SK-N-SH (cell line): ENCODE data around the gene ETV3L. TPM values are rescaled to one million over a fixed set of nuclear protein-coding genes. Genes with fewer than 3 reads are reported as not detected.

Experiments used
- CTCF ChIA-PET: fragments of 300-600, 350-600 bp; formaldehyde crosslinking; extraction: SDS; loops from one replicate; lab custom pipeline; 2021; lab: Yijun Ruan, JAX
- POLR2A ChIA-PET: fragments of 350-600 bp; sonication (Branson Sonifier 250); formaldehyde crosslinking; extraction: SDS; loops from one replicate; lab custom pipeline; 2020; ENCODE audit warnings: antibody characterized with exemption, inconsistent platforms; lab: Yijun Ruan, JAX
- DNase-seq: peaks from one replicate; pipeline ENCODE4 v3.0.0; 2012
- H2AFZ ChIP-seq: fragments of 200-600 bp; sonication (generic); 2 replicates; pipeline ENCODE4 v1.8.1; 2016; ENCODE audit warnings: antibody characterized with exemption, mild to moderate bottlenecking, low read depth
- H3F3A ChIP-seq: fragments of 200-600 bp; sonication (generic); replicated peaks from 2 replicates; pipeline ENCODE3; 2016; ENCODE audit warnings: antibody characterized with exemption, mild to moderate bottlenecking; ENCODE audit not compliant: insufficient read depth
- H3K27ac ChIP-seq, 2 experiments: fragments of 200-500 bp in 1 of 2; fragments of 200-600 bp in 1 of 2; sonication (Bioruptor generic) in 1 of 2; sonication (generic), shearing (Covaris generic) in 1 of 2; 2 replicates each; pipeline versions ENCODE4 v1.5.1 to v1.6.1; 2014 to 2016; ENCODE audit warnings: low read depth in 2 of 2, inconsistent platforms in 1 of 2, low read length in 1 of 2, mild to moderate bottlenecking in 1 of 2, mixed read lengths in 1 of 2
- H3K27me3 ChIP-seq: fragments of 200-600 bp; sonication (generic), shearing (Covaris generic); 2 replicates; pipeline ENCODE4 v1.6.1; 2016; ENCODE audit warnings: mixed run types; ENCODE audit not compliant: insufficient read depth
- H3K36me3 ChIP-seq, 2 experiments: fragments of 200-500 bp in 1 of 2; fragments of 200-600 bp in 1 of 2; sonication (Bioruptor generic) in 1 of 2; sonication (generic) in 1 of 2; replicated peaks in 1 of 2; 2 replicates each; pipeline versions ENCODE3 to v1.5.1; 2014 to 2016; ENCODE audit warnings: low read length in 1 of 2, mild to moderate bottlenecking in 1 of 2; ENCODE audit not compliant: insufficient read depth in 2 of 2, control insufficient read depth in 1 of 2
- H3K4me1 ChIP-seq, 2 experiments: fragments of 200-500 bp in 1 of 2; fragments of 200-600 bp in 1 of 2; sonication (Bioruptor generic) in 1 of 2; sonication (generic), shearing (Covaris generic) in 1 of 2; 2 replicates each; pipeline versions ENCODE4 v1.5.1 to v1.6.1; 2014 to 2016; ENCODE audit warnings: low read depth in 1 of 2, low read length in 1 of 2, mixed run types in 1 of 2; ENCODE audit not compliant: insufficient read depth in 2 of 2, control insufficient read depth in 1 of 2
- H3K4me2 ChIP-seq: fragments of 200-600 bp; sonication (generic), shearing (Covaris generic); 2 replicates; pipeline ENCODE4 v1.6.1; 2017; ENCODE audit warnings: mixed run types
- H3K4me3 ChIP-seq, 2 experiments: fragments of 200-500 bp in 1 of 2; fragments of 200-600 bp in 1 of 2; sonication (Bioruptor generic) in 1 of 2; sonication (generic), shearing (Covaris generic) in 1 of 2; 2 replicates each; pipeline versions ENCODE4 v1.5.1 to v1.8.1; 2014 to 2016; ENCODE audit warnings: low read depth in 2 of 2, inconsistent platforms in 1 of 2, low read length in 1 of 2, mild to moderate bottlenecking in 1 of 2, mixed read lengths in 1 of 2, moderate library complexity in 1 of 2
- H3K79me2 ChIP-seq: fragments of 200-600 bp; sonication (generic); 2 replicates; pipeline ENCODE4 v1.8.1; 2017; ENCODE audit warnings: mild to moderate bottlenecking; ENCODE audit not compliant: insufficient read depth
- H3K9ac ChIP-seq: fragments of 200-600 bp; sonication (generic); 2 replicates; pipeline ENCODE4 v1.6.1; 2017; ENCODE audit warnings: mixed run types
- H3K9me2 ChIP-seq: fragments of 200-600 bp; sonication (generic); 2 replicates; pipeline ENCODE4 v1.6.1; 2017; ENCODE audit warnings: mixed run types
- H3K9me3 ChIP-seq: fragments of 200-600 bp; sonication (generic); 2 replicates; pipeline ENCODE4 v1.6.1; 2017; ENCODE audit warnings: mixed run types, mild to moderate bottlenecking, moderate library complexity
- H4K20me1 ChIP-seq: fragments of 200-600 bp; sonication (generic); 2 replicates; pipeline ENCODE4 v1.6.1; 2017; ENCODE audit warnings: mild to moderate bottlenecking, mixed run types; ENCODE audit not compliant: insufficient read depth
- ELF1 ChIP-seq: IDR thresholded peaks from 2 replicates; pipeline ENCODE4 v1.4.0; 2012
- EZH2phosphoT487 ChIP-seq: fragments of 200-600 bp; sonication (generic); IDR thresholded peaks from 2 replicates; pipeline ENCODE4 v1.6.1; 2017; ENCODE audit warnings: low read depth, mixed run types, mild to moderate bottlenecking, antibody characterized with exemption, moderate library complexity, borderline replicate concordance
- FOSL2 ChIP-seq: IDR thresholded peaks from 2 replicates; pipeline ENCODE4 v1.4.0; 2012; ENCODE audit warnings: low read depth, mild to moderate bottlenecking, moderate library complexity, borderline replicate concordance
- FOXM1 ChIP-seq: IDR thresholded peaks from 2 replicates; pipeline ENCODE4 v1.4.0; 2012; ENCODE audit warnings: low read depth, mild to moderate bottlenecking
- GABPA ChIP-seq: IDR thresholded peaks from 2 replicates; pipeline ENCODE4 v1.4.0; 2012; ENCODE audit warnings: low read depth, mild to moderate bottlenecking
- IRF3 ChIP-seq: fragments of 150-350 bp; IDR thresholded peaks from 2 replicates; pipeline ENCODE4 v1.6.1; 2016; ENCODE audit warnings: mild to moderate bottlenecking, low read depth, low read length
- JUND ChIP-seq: IDR thresholded peaks from 2 replicates; pipeline ENCODE4 v1.4.0; 2012
- NFIC ChIP-seq: IDR thresholded peaks from 2 replicates; pipeline ENCODE4 v1.4.0; 2012; ENCODE audit warnings: borderline replicate concordance
- NRF1 ChIP-seq: IDR thresholded peaks from 2 replicates; pipeline ENCODE4 v1.6.1; 2012; ENCODE audit warnings: low read depth, mild to moderate bottlenecking, low read length
- PBX3 ChIP-seq: IDR thresholded peaks from 2 replicates; pipeline ENCODE4; 2012
- RCOR1 ChIP-seq: fragments of 150-350 bp; IDR thresholded peaks from 2 replicates; pipeline ENCODE4 v1.6.1; 2017; ENCODE audit warnings: antibody characterized with exemption, low read length
- RFX5 ChIP-seq: IDR thresholded peaks from 2 replicates; pipeline ENCODE4 v1.6.1; 2012; ENCODE audit warnings: mild to moderate bottlenecking, improper control_type of control experiment, low read length
- RXRA ChIP-seq: IDR thresholded peaks from 2 replicates; pipeline ENCODE4 v1.4.0; 2012; ENCODE audit warnings: low read depth, mild to moderate bottlenecking, borderline replicate concordance
- SIN3A ChIP-seq: IDR thresholded peaks from 2 replicates; pipeline ENCODE4 v1.6.1; 2012; ENCODE audit warnings: low read depth, mild to moderate bottlenecking, low read length, moderate library complexity, borderline replicate concordance
- TAF1 ChIP-seq: IDR thresholded peaks from 2 replicates; pipeline ENCODE4 v1.6.1; 2012; ENCODE audit warnings: low read depth, mild to moderate bottlenecking, low read length, moderate library complexity, borderline replicate concordance
- TCF12 ChIP-seq: IDR thresholded peaks from 2 replicates; pipeline ENCODE4 v1.4.0; 2012
- USF1 ChIP-seq: IDR thresholded peaks from 2 replicates; pipeline ENCODE4 v1.4.0; 2012; ENCODE audit warnings: low read depth, borderline replicate concordance
- YY1 ChIP-seq: IDR thresholded peaks from 2 replicates; pipeline ENCODE4 v1.4.0; 2012; ENCODE audit warnings: low read depth, mild to moderate bottlenecking
- WGBS: methylation state at CpG from one replicate; pipeline ENCODE4 v1.1.6; 2017; ENCODE audit warnings: low lambda C conversion rate; 5-methylcytosine and 5-hydroxymethylcytosine counted together
- polyA plus RNA-seq, 3 experiments: library from polyadenylated mRNA; depleted of rRNA; stranded (reverse); fragments of >200 nt; gene quantifications; 2 replicates each; pipeline ENCODE4 v1.2.3, GENCODE V29; 2012
- TF ChIP-seq, protein P1 (sequence below): IDR thresholded peaks from 2 replicates; pipeline ENCODE4 v1.6.1; 2012; ENCODE audit warnings: mild to moderate bottlenecking, low read depth, low read length, moderate library complexity

Gene ETV3L
- polyA plus RNA-seq, 1 of the 3 experiments (the other 2 are of a cell fraction), result not detected

DNA sequence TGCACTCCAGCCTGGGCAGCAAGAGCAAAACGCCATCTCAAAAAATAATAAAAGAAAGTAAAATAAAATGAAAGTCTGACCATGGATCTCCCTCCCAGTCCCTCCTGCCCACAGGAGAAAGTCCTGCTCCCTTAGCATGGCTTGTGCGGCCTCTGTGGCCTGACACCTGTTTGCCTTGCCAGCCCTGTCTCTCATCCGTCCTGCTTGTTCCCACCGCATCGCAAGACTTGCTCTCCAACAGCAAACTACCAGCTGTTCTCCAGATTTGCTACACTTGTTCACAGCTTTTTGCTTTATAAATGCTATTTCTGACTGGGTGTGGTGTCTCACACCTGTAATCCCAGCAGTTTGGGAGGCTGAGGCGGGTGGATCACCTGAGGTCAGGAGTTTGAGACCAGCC is 2.7 kb downstream of the ETV3L start:
- ChIA-PET CTCF (interaction anchor here (5.6 kb wide), 1 partner anchor 58 kb away, joined by 38 read pairs; no protein-coding TSS in a partner anchor), POLR2A (no interaction called here)
- Histone ChIP-seq H3F3A (no peaks in the 10 kb centered on the region), H3K79me2 (no peaks in the 10 kb centered on the region), H3K9ac (no peak overlapping the region), H3K4me2 (no peak overlapping the region), H2AFZ (no peak overlapping the region), H3K9me3 (no peaks in the 10 kb centered on the region), H3K4me3 (no peak overlapping the region), H3K27me3 (no peaks in the 10 kb centered on the region), H3K4me1 (no peaks in the 10 kb centered on the region), H4K20me1 (no peaks in the 10 kb centered on the region), H3K9me2 (no peaks in the 10 kb centered on the region), H3K27ac (no peak overlapping the region), H3K36me3 (no peaks in the 10 kb centered on the region)
- no peak for DNase-seq
- TF ChIP-seq FOSL2 (no peak), EZH2phosphoT487 (no peak), PBX3 (no peak), RXRA (no peak), RFX5 (no peak), RCOR1 (no peak), FOXM1 (no peak), USF1 (no peak), NFIC (no peak), GABPA (no peak), TCF12 (no peak), IRF3 (no peak), JUND (no peak), ELF1 (no peak), NRF1 (no peak), YY1 (no peak), TAF1 (no peak), SIN3A (no peak)
- TF ChIP-seq, protein P1, sequence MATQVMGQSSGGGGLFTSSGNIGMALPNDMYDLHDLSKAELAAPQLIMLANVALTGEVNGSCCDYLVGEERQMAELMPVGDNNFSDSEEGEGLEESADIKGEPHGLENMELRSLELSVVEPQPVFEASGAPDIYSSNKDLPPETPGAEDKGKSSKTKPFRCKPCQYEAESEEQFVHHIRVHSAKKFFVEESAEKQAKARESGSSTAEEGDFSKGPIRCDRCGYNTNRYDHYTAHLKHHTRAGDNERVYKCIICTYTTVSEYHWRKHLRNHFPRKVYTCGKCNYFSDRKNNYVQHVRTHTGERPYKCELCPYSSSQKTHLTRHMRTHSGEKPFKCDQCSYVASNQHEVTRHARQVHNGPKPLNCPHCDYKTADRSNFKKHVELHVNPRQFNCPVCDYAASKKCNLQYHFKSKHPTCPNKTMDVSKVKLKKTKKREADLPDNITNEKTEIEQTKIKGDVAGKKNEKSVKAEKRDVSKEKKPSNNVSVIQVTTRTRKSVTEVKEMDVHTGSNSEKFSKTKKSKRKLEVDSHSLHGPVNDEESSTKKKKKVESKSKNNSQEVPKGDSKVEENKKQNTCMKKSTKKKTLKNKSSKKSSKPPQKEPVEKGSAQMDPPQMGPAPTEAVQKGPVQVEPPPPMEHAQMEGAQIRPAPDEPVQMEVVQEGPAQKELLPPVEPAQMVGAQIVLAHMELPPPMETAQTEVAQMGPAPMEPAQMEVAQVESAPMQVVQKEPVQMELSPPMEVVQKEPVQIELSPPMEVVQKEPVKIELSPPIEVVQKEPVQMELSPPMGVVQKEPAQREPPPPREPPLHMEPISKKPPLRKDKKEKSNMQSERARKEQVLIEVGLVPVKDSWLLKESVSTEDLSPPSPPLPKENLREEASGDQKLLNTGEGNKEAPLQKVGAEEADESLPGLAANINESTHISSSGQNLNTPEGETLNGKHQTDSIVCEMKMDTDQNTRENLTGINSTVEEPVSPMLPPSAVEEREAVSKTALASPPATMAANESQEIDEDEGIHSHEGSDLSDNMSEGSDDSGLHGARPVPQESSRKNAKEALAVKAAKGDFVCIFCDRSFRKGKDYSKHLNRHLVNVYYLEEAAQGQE, result no peak
- WGBS, result 71% methylated on average over 6 of the region's 6 CpGs
